Thyroid gland (tissue), 4 donors: ENCODE results near the gene DNAH11.

Experiments
- CTCF ChIP-seq, 6 experiments: fragments of 200-600 bp in 3 of 6; fragments of 450-650 bp in 3 of 6; sonication (generic) in 3 of 6; IDR thresholded peaks; one replicate each; pipeline ENCODE4 v1.5.1; 2016 to 2019; ENCODE audit warnings: antibody characterized with exemption in 6 of 6, mild to moderate bottlenecking in 2 of 6, inconsistent platforms in 1 of 6, moderate library complexity in 1 of 6
- POLR2A ChIP-seq, 2 donors: fragments of 450-650 bp; IDR thresholded peaks; one replicate each; pipeline ENCODE4 v1.6.1; 2017; ENCODE audit warnings: antibody characterized with exemption in 2 of 2, mild to moderate bottlenecking in 2 of 2, moderate library complexity in 1 of 2

GRCh38 chr7:21784989-21785388 is 242.2 kb downstream of the DNAH11 start:
- no peak for TF ChIP-seq CTCF (IDR thresholded peaks at IDR 0.05)
- TF ChIP-seq POLR2A (IDR thresholded peaks at IDR 0.05), result no peak
